GM18526 (cell line): ENCODE data around the gene CAMK2N2.

Experiments
- POLR2A ChIP-seq: IDR thresholded peaks from 3 replicates; pipeline ENCODE4 v1.6.1; 2011; ENCODE audit not compliant: insufficient read length; ENCODE audit errors: extremely low read depth

CAMK2N2 gene

DNA sequence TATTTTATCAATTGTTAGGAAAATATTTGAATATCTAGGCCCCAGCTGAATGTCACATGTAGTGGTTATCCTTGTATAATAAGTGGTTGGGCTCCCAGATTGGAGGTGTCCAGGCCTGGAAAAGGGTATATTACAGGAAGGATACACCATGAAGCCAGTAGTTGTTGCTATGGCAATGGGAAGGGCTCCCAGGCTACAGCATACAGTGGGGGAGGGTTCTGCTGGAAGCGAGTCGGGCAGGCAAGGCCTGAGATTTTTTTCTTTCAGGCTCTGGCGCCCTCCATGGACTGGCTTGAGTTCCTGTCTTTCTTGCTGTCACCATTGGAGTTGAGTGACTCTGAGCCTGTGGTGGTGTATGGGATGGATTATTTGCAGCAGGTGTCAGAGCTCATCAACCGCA is 23.3 kb upstream of the CAMK2N2 start:
- no peak for TF ChIP-seq POLR2A

DNA sequence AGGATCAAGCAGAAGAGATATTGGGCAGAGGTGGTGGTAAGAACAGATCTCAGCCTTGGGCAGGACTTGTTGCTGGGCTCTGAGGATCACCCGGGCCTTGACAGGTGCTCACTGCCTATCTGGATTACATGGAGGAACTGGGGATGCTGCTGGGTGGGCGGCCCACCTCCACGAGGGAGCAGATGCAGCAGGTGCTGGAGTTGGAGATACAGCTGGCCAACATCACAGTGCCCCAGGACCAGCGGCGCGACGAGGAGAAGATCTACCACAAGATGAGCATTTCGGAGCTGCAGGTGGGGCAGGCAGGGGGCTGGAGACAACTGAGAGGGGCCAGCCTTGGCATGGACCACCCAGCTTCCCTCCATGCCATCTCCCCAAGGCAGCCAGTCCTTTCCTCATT is 22.3 kb upstream of the CAMK2N2 start:
- TF ChIP-seq POLR2A = no peak

DNA sequence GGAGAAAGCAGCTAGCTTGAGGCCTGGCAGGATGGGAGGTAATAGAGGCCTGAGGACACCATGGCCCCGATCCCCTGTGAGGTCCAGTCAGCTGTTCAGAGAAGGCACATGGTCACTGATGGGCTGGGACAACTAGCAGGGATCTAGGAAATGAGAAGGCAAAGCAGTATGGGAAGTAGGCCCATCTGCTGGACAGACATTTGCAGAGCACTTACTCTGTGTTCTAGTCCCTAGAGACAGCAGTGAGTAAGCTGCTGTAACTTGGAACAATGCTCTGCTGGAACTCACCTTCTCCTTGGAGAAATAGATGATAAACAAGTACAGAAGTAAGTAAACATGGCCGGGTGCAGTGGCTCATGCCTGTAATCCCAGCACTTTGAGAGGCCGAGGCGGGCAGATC is 21.6 kb upstream of the CAMK2N2 start:
- TF ChIP-seq POLR2A = no peak

DNA sequence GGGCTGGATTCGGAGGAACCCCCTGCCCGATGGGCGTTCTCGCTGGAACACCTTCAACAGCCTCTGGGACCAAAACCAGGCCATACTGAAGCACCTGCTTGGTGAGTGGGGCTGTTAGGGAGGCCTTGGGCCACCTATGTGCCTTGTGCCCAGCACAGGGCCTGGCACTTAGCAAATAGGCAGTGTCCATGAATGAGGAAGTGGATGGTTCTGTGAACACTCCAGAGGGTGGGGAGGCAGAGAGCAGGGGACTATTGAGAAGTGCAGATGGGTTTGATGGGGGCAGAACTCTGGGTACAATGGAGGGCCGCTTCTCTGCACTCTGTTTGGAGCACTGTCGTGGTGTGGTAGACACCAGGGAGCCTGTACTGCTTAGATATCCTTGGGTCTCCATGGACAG is 16.0 kb upstream of the CAMK2N2 start:
- TF ChIP-seq POLR2A = no peak

DNA sequence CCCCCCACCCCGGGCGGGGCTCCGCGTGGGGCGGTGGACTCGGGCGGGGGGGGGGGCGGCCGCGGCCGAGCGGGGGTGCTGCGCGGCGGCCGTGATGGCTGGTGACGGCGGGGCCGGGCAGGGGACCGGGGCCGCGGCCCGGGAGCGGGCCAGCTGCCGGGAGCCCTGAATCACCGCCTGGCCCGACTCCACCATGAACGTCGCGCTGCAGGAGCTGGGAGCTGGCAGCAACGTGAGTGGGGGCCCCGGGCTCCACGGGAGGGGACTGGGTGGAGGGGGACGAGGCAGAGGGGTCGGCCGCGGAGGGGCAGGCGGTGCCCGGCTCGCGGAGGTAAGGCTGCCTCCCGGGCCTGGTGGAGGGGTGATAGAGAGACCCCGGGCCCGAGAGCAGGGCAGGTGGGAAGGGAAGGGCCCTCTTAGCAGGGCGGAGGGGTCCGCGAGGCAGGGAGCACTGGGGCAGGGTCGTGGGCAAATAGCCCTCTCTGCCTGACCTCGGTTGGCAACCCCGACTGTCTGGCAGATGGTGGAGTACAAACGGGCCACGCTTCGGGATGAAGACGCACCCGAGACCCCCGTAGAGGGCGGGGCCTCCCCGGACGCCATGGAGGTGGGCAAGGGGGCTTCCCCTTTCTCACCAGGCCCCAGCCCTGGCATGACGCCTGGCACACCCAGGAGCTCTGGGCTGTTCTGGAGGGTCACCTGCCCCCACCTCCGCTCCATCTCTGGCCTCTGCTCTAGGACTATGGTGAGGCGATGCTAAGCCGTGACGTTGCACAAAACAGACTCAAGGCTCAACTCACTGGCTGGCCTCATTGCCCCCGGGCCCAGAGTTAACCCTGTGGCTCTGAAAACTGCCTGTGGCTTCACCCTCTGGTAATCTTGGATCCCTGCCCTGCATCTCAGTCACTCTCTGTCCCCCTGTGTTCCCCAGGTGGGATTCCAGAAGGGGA is 14.9 kb upstream of the CAMK2N2 start, which contains the start of gene ECE2:
Gene ECE2, plus strand, starts transcription at position 62 of the 950 bp plus-strand sequence. Its CDS starts 132 bp downstream, at position 194.
- TF ChIP-seq POLR2A = no peak

DNA sequence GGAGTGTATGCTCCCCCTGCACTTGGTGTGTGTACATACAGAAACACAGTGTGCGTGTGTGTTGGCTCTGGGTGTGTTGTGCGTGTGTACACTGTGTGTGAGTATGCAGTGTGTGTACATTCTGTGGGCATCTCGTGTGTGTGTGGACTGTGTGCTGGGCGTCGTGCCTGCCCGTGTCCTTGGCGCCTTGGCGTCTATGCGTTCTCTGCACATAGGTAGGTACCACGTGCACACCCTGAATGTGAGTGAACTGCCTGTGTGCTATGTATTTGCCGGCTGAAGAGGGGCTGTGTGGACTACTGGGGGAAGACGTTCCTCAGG is 14.0 kb upstream of the CAMK2N2 start:
- no peak for TF ChIP-seq POLR2A

DNA sequence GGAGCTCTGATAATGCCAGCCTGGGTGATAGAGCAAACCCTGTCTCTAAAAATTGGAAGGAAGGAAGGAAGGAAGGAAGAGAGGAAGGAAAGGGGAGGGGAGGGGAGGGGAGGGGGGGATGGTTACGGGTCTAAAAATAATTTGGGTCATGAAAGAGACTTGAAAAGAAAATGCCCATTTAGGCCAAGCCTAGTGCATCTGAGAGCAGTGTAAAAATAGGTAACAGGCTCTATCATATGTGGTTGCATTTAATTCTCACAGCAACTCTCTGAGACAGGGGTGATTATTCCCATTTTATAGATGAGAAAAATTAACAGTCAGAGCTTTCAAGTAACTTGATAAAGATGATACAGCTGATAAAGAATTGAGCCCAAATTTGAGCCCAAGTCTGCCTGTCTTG is 10.9 kb upstream of the CAMK2N2 start:
- no peak for TF ChIP-seq POLR2A

DNA sequence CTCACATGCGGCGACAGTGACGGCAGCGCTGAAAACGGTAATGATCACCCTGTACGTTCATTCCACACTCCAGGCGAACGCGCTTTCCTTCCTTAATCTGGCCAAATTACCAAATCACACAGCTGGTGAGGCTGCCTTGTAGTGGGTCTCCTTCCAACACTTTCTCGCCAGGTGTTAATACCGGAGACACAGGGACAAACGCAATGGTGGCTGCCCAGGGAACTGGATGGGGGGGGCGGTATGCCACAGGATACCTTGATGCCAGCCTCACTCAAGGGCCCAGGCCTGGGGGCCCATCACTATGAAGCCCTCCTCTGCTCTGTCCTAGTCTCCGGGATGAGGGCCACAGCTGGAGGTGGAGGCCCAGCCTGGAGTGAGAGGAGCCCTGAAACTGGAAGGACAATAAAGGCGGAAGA is 1.4 kb upstream of the CAMK2N2 start:
- TF ChIP-seq POLR2A = no peak

DNA sequence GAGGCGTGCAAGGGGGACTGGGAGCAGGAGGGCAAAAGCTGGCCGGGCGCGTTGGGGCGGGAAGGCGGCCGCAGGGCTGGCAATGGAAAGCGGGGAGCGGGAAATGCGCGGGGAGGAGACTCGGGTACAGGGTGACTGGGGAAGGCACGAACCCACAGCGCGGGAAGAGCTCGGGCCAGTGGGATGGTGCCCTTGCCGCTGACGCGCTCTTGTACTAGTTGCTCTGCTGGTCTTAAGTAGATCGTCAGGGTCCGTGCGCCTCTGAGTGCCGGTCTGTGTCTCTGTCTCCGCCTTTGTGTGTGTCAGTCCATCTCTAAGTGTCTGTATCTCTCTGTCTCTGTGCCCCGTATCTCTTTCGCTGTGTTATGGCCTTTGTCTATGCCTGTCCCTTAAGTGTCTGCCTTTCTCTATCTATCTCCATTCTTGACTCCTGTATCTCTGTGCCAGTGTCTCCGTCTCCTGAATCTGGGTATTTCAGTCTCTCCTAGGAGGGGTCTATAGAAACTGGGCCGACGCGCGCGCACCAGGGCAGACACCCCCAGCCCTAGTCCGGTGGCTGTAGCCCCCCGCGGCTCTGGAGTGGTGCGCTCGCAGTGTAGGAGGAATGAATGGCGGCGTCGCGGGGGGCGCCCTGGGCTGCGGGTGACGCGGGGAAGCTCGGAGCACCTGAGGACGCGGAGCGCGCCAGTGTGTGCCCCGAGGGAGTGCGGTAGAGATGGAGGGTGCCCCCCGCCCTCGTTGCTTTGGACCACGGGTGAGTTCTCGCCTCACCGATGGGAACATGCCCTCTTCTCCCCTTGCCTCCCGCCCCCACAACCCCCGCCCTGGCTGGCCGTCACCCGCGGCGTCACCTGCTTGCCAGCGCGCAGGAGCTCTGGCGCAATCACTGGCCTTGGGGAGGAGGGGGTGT is 756 bp upstream of the CAMK2N2 start:
- TF ChIP-seq POLR2A = no peak

DNA sequence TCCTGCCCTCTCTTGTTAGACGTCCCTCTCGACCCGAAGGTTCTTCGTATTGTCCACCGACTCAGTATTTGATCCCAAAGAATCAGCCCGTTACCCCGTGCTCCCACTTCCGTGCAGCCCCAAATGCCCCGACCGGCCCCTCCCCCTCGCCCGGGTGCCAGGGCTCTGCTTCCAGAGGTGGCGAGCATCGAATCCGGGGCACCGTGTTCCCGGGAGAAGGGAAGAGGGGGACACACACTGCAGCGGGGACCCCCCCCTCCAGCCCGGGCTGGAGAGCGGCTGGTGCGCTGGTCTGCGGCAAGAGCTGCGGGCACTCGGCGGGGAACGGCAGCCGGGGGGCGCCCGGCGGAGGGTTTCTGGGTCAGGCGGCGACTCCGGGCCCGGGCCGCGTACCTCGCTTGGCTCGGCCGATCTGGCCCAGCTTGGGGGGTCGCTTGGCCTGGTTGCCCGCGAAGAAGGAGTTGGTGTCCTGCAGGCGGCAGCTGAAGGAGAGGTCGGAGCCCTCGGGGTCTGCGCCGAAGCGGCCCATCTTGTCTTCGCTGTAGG is 556 bp downstream of the CAMK2N2 start:
- TF ChIP-seq POLR2A = no peak

DNA sequence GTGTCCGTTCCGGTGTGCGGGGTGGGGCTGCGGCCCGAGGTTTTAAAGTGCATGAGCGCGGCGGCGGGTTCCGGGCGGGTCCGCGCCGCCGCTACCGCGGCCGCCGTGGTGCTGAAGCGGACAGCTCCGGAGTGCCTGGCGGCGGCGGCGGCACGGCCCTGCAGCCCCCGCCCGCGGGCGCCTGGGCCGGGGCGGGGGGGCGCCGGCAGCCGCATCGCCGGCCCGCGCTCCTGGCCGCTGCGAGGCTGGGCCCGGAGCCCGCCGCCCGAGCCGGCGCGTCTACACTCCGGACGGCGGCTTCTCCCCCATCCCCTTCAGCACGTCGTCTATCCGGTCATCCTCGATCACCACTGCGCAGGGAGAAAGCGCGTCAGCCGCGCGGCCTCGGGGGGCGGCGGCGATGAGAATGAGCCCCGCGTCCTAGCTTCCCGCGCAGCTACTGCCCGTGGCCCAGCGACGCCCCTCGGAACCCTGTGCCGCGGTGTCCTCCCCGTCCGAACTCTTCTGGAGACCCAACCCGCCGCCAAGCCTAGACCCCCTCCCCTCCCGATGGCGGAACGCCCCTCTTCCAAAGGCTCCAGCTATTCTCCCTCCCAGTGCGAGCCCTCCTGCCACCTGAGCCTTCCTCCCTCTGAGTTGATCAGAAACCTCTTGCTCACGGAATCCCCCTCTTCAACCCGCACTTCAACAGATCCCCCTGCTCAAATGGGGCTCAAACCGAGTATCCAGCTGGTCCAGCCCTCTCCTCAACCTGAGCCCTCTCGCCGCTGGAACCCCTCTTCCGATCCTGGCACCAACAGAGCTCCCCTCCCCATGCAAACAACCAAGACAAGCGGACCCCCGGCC is 1.3 kb downstream of the CAMK2N2 start:
- no peak for TF ChIP-seq POLR2A

DNA sequence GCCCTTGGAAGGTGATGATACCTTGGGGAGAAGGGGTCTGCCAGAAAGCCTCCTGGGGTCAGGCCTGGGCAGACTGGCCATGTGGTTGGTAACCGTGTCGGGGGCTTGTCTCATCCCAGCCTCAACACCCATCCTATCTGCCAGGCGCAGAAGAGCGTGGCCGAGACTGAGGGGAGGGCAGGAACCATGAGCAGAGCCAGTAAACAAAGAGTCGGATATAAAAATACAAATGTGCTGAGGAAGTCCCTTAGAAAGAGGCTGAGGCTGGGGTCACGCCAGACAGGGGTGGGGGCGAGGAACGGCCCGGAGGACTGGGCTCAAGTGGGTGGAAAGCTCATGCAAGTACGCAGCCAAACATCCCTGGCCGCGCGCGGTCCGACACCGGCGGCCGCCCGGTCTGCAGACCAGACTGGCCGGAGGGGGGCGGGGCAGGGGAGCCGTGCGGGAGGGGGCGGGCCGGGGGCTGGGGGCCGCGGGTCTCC is 1.9 kb downstream of the CAMK2N2 start:
- no peak for TF ChIP-seq POLR2A

DNA sequence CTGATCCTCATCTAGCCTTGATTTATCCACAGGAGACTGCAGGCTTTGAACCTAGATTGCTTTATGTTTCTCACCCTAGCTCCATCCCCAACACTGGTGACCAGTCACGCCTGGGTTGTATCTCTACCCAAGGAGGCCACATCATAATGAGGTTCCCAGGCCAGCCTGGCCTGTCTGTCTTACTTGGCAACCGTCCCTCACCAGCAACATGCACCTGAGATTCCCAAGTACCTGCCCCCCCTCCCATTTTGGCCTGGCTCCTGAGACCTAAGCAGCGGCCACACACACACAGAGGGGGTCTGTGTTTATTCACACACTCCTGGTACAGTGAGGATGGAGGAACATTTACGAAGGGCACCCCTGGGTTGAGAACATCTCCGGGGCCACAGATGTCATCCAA is 2.4 kb downstream of the CAMK2N2 start:
- TF ChIP-seq POLR2A = no peak

DNA sequence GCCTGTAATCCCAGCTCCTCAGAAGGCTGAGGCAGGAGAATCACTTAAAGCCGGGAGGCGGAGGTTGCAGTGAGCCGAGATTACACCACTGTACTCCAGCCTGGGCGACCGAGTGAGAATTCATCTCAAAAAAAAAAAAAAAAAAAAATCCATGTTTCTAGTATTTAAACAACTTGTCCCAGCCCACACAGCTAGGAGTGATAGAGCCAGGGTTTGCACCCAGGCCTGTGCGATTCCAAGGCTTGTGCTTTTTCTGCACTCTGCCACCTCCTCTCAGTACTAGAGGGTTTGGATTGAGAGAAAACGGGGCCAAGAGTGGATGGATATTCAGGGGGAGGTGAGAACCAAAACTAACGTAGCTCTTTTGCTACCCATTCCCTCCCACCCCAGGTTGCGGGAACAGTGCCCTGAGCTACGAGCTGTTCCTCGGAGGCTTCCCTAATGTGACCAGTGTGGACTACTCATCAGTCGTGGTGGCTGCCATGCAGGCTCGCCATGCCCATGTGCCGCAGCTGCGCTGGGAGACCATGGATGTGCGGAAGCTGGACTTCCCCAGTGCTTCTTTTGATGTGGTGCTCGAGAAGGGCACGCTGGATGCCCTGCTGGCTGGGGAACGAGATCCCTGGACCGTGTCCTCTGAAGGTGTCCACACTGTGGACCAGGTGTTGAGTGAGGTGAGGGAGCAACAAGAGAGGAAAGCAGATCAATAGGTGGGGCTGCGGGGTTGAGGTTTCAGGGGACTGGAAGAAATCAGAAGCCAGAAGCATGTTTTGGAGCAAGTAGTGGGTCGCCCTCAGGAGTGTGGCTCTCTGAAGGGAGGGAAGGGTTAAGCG is 4.1 kb downstream of the CAMK2N2 start:
- no peak for TF ChIP-seq POLR2A
